Measurements from ENCODE around the gene C19orf44.
"Not testable (repeated sequence)": the region's sequence is repeated elsewhere in the genome, so short reads cannot be mapped to it uniquely, and the experiment has no call there.

Gene C19orf44

GRCh38 chr19:16486476-16486875 lies 9.7 kb upstream of the C19orf44 start:
- H3K36me3 Mint-ChIP-seq, H3K4me1 Mint-ChIP-seq, ATAC-seq, H3K4me3 Mint-ChIP-seq, H3K9me3 Mint-ChIP-seq, H3K27me3 Mint-ChIP-seq, H3K27ac Mint-ChIP-seq: not testable (repeated sequence)

GRCh38 chr19:16496613-16496983 lies 404 bp downstream of the C19orf44 start:
- peaks cover 28% of the 10 kb centered on the region for H3K4me1 Mint-ChIP-seq
- peak overlapping the region; percentile 88 for H3K4me3 Mint-ChIP-seq
- H3K27me3 Mint-ChIP-seq = no peaks in the 10 kb centered on the region
- H3K36me3 Mint-ChIP-seq = peaks cover 8% of the 10 kb centered on the region
- H3K27ac Mint-ChIP-seq = peak overlapping the region; percentile 89
- no peak for ATAC-seq
- no peaks in the 10 kb centered on the region for H3K9me3 Mint-ChIP-seq

- peak overlapping the region; percentile 88 for H3K4me3 Mint-ChIP-seq
- no peaks in the 10 kb centered on the region for H3K27me3 Mint-ChIP-seq
- H3K4me1 Mint-ChIP-seq = peaks cover 28% of the 10 kb centered on the region
- peaks cover 8% of the 10 kb centered on the region for H3K36me3 Mint-ChIP-seq
- no peak for ATAC-seq
- no peaks in the 10 kb centered on the region for H3K9me3 Mint-ChIP-seq
- H3K27ac Mint-ChIP-seq = peak overlapping the region; percentile 89
Observed at GRCh38 chr19:16497042-16497441, 848 bp downstream of the C19orf44 start.

- ATAC-seq = no peak
- H3K4me1 Mint-ChIP-seq = peaks cover 28% of the 10 kb centered on the region
- peaks cover 8% of the 10 kb centered on the region for H3K36me3 Mint-ChIP-seq
- peak overlapping the region; percentile 89 for H3K27ac Mint-ChIP-seq
- H3K4me3 Mint-ChIP-seq = peak overlapping the region; percentile 54
- no peaks in the 10 kb centered on the region for H3K9me3 Mint-ChIP-seq
- no peaks in the 10 kb centered on the region for H3K27me3 Mint-ChIP-seq
Observed at GRCh38 chr19:16497837-16498236, 1.6 kb downstream of the C19orf44 start.

GRCh38 chr19:16504271-16504670 lies 8.1 kb downstream of the C19orf44 start:
- Mint-ChIP-seq H3K9me3 (no peaks in the 10 kb centered on the region), H3K4me1 (no peaks in the 10 kb centered on the region), H3K27ac (no peak overlapping the region), H3K27me3 (no peaks in the 10 kb centered on the region), H3K36me3 (peaks cover 16% of the 10 kb centered on the region), H3K4me3 (no peak overlapping the region)
- no peak for ATAC-seq

GRCh38 chr19:16506161-16506560 lies 10.0 kb downstream of the C19orf44 start:
- H3K4me1 Mint-ChIP-seq, H3K27ac Mint-ChIP-seq, H3K4me3 Mint-ChIP-seq, H3K27me3 Mint-ChIP-seq, ATAC-seq, H3K9me3 Mint-ChIP-seq: not testable (repeated sequence)
- H3K36me3 Mint-ChIP-seq = peaks cover 24% of the 10 kb centered on the region

GRCh38 chr19:16506961-16507360 lies 10.8 kb downstream of the C19orf44 start:
- Mint-ChIP-seq H3K27me3 (no peaks in the 10 kb centered on the region), H3K36me3 (peaks cover 24% of the 10 kb centered on the region), H3K4me3 (no peak overlapping the region), H3K27ac (no peak overlapping the region), H3K9me3 (no peaks in the 10 kb centered on the region), H3K4me1 (no peaks in the 10 kb centered on the region)
- no peak for ATAC-seq

- Mint-ChIP-seq H3K4me3 (no peak overlapping the region), H3K4me1 (no peaks in the 10 kb centered on the region), H3K27me3 (no peaks in the 10 kb centered on the region), H3K9me3 (no peaks in the 10 kb centered on the region), H3K36me3 (peaks cover 34% of the 10 kb centered on the region), H3K27ac (no peak overlapping the region)
- no peak for ATAC-seq
Observed at GRCh38 chr19:16508546-16508945, 12.4 kb downstream of the C19orf44 start.

- Mint-ChIP-seq H3K27me3 (no peaks in the 10 kb centered on the region), H3K27ac (no peak overlapping the region)
Observed at GRCh38 chr19:16509141-16510061, 13.2 kb downstream of the C19orf44 start.

GRCh38 chr19:16512611-16513010 lies 16.4 kb downstream of the C19orf44 start:
- H3K27me3 Mint-ChIP-seq, H3K9me3 Mint-ChIP-seq, ATAC-seq, H3K4me1 Mint-ChIP-seq, H3K4me3 Mint-ChIP-seq: not testable (repeated sequence)
- peak overlapping the region; percentile 7 for H3K27ac Mint-ChIP-seq
- peaks cover 43% of the 10 kb centered on the region for H3K36me3 Mint-ChIP-seq

More at GRCh38 chr19:16509141-16510061, 13.2 kb downstream of the C19orf44 start:
- Mint-ChIP-seq H3K9me3 (no peaks in the 10 kb centered on the region), H3K4me1 (no peaks in the 10 kb centered on the region), H3K4me3 (no peak overlapping the region), H3K36me3 (peaks cover 34% of the 10 kb centered on the region)
- no peak for ATAC-seq

- no peaks in the 10 kb centered on the region for H3K4me1 Mint-ChIP-seq
- ATAC-seq = peak; percentile 27
- H3K27ac Mint-ChIP-seq = no peak overlapping the region
- no peak overlapping the region for H3K4me3 Mint-ChIP-seq
- peaks cover 58% of the 10 kb centered on the region for H3K36me3 Mint-ChIP-seq
- no peaks in the 10 kb centered on the region for H3K27me3 Mint-ChIP-seq
- H3K9me3 Mint-ChIP-seq = no peaks in the 10 kb centered on the region
Observed at GRCh38 chr19:16514383-16515019, 18.3 kb downstream of the C19orf44 start.

GRCh38 chr19:16516381-16516780 lies 20.2 kb downstream of the C19orf44 start:
- Mint-ChIP-seq H3K36me3 (peaks cover 67% of the 10 kb centered on the region), H3K9me3 (no peaks in the 10 kb centered on the region), H3K4me3 (no peak overlapping the region), H3K27ac (peak overlapping the region; percentile 17), H3K4me1 (no peaks in the 10 kb centered on the region), H3K27me3 (no peaks in the 10 kb centered on the region)
- no peak for ATAC-seq

GRCh38 chr19:16516923-16517610 lies 20.9 kb downstream of the C19orf44 start:
- Mint-ChIP-seq H3K4me1 (no peaks in the 10 kb centered on the region), H3K4me3 (no peak overlapping the region), H3K9me3 (no peaks in the 10 kb centered on the region), H3K27ac (peak overlapping the region; percentile 17), H3K27me3 (no peaks in the 10 kb centered on the region), H3K36me3 (peaks cover 66% of the 10 kb centered on the region)
- ATAC-seq = peak; percentile 13

- Mint-ChIP-seq H3K27me3 (no peaks in the 10 kb centered on the region), H3K27ac (no peak overlapping the region), H3K36me3 (peaks cover 69% of the 10 kb centered on the region), H3K9me3 (no peaks in the 10 kb centered on the region), H3K4me1 (no peaks in the 10 kb centered on the region), H3K4me3 (no peak overlapping the region)
- ATAC-seq = no peak
Observed at GRCh38 chr19:16518061-16518460, 21.9 kb downstream of the C19orf44 start.

GRCh38 chr19:16518483-16519229 lies 22.5 kb downstream of the C19orf44 start:
- Mint-ChIP-seq H3K9me3 (no peaks in the 10 kb centered on the region), H3K4me1 (no peaks in the 10 kb centered on the region), H3K4me3 (no peak overlapping the region), H3K27me3 (no peaks in the 10 kb centered on the region), H3K27ac (no peak overlapping the region), H3K36me3 (peaks cover 69% of the 10 kb centered on the region)
- no peak for ATAC-seq
